ENCODE data around the gene PTCD3.

PTCD3 gene

DNA sequence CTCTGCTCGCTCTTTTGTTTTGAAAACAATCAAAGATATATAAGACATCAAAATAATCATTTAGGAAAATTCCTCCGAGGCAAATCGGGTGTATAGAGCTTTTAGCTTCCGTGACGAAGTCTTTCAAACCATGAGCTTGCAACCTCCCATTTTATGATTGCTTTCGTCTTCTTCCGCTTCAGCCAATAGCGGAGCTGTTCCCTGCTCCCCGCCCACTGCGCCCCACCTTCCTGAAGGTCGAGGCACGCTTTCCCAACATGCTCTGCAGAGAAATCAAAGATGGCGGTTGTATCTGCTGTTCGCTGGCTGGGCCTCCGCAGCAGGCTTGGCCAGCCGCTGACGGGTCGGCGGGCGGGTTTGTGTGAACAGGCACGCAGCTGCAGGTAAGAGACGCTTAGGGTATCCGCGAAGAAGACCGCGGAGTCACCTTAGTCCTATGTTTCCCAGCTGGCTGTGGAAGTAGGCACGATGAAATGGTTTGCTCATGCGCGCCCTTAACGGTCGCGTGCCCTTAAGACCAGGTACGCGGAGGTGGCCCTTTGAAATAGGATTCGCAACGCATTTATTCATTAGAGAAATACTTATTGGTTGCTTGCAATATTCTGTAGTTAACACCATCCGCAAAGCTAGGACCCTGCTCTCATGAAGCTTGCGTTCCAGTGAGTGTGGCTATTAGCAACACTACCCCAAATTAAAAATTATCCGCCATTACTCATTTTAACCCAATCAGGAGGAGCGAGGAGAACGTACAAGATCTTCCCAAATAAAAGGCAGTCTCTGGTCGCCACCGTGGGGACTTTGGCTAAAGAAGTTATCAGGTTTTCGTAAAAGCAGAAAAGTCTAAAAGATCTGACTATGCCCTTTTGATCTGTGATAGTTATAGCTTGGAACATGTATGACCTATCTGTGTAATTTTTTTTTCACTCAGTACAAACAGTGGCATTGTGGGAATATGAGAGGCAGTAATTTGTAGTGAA, at the start of gene PTCD3:
PTCD3 (plus strand) TSS at position 267 of the 977 bp plus-strand sequence; CDS start at position 280, 13 bp downstream.
- DNase-seq: peak; percentile 93

GRCh38 chr2:86056590-86057331, 49.3 kb upstream of the PTCD3 start:
- no peak for DNase-seq

GRCh38 chr2:86062043-86062442, 44.0 kb upstream of the PTCD3 start:
- DNase-seq: no peak

GRCh38 chr2:86064006-86064405, 42.0 kb upstream of the PTCD3 start:
- no peak for DNase-seq

DNA sequence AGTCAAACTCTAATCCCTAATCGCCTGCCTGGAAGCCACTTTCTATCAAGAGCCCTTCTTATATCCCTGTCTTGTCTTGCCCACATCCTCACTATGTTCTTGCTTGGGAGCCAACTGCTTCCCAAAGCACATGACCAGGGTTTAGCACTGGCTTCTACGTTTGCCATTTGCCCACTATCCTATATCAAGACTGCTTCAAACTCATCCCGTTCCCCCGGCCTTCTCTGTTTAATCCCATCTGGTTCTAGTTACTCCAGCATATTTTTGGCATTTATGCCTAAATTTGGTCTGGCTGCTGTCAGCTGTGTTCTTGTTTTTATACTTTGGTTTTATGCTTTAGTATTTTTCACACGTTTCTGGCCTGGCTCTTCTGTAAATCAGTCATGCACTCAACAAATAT, 40.5 kb upstream of the PTCD3 start:
- DNase-seq: no peak

- DNase-seq: no peak
Measured at GRCh38 chr2:86066007-86066578, 39.9 kb upstream of the PTCD3 start.

GRCh38 chr2:86066915-86067314, 39.1 kb upstream of the PTCD3 start:
- DNase-seq: no peak

GRCh38 chr2:86068136-86068588, 37.9 kb upstream of the PTCD3 start:
- peak; percentile 70 for DNase-seq

DNA sequence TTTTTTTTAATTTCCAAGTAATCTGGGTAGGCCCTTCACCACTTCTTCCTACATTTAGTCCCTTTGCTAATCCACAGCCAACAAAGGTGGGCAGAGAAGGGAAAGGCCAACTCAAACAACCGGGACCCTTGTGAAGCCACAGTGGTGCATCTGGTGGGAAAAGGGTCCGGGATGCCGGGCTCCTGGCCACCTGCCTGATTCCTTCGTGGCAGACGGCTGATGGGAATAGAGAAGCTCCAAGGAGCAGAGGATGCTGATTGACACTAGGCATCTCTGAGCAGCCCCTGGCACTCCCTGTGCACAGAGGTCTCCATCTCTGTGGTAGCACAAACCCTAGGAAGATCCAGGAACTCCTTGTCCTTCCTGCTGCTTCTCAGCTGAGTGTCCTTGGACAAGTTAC, 37.4 kb upstream of the PTCD3 start:
- DNase-seq: no peak

DNA sequence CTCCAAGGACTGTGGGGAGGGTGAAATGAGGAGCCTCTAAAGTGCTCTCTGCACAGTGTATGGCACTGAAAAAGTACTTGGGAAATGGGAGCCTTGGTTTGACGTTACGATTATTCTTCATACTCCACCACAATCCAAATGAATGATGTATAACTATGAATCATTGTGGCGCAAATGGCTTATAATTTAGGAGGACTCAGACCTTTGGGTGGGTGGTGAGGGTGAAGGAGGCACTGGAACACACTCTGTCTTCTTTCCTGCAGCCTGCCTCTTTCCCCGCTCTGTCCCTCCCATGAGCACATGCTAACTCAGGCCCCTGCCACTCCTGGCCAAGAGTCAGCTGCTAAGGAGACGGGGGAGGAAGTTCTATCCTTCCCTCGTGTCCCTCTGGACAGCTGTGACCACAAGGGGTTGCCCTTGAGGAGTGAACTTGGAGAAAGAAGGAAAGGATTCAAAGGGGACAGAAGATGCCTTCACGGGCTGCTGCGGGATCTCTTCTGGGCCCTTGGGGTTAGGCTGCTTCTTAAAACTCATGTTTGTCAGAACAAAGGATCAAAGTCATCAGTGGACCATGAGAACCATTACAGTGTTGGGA, 36.8 kb upstream of the PTCD3 start:
- DNase-seq: no peak

- no peak for DNase-seq
Measured at GRCh38 chr2:86069783-86070339, 36.2 kb upstream of the PTCD3 start.

DNA sequence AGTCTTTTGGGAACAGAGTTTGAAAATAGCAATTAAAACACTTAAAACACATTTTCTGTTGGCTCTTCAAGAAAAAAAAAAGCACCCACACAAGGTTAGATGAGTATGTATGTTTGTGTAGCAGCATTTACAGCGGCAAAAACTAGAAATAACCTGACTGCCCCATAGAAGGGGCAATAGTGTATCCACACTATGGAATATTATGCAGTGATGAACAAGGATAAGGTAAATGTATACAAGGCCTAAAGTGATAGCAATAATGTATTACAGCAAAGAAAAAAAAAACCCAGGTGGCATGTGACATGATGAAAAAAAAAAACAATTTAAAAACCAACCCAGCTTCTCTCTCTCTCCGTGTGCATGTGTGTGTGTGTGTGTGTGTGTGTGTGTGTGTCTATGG, 35.2 kb upstream of the PTCD3 start:
- DNase-seq: no peak

DNA sequence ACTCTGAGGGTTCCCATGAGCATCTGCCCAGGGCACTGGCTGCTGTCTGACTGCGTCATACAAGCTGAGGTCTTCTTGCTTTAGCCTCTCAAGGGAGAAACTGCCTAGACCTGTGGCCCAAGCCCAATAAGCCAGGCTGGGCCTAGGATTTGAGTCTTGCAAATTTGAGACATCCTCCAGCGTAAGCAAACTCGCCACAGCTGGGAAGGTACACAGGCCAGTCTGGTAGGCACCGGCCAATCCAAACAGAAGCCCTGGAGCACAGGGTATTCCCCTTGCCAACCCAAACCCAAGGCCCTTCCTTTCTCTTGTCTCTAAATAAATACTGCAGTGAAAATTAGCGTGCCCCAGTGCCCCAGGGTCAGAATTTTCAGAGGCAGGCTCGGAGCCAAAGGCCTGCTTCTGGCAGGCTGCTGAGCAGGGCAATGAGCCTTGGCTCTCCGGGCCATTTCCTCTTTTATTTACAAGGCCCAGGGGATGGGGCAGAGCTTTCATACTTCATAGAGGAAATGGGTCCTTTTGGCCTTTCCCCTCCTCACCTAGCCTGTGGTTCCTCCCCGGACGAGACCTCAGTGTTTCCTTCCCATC, 33.7 kb upstream of the PTCD3 start:
- no peak for DNase-seq

- no peak for DNase-seq
Measured at GRCh38 chr2:86073225-86073624, 32.8 kb upstream of the PTCD3 start.

DNA sequence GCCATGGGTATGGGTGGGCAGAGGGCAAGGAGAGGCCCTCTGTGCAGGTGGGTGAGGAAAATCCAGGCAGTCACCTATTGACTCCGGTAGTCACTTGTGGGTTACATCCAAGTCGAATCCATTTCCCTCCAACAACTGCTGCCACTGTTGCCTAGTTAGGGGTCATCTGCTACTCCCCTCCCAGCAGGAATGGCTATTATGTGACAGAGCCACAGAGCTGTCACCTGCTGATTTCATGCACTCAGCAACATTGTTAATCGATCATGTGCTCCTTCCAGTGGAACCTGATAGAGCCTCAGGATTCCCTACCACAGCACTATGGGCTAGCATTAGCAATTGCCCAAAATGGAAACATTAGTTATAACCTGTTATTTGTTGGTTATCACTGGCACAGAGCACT, 31.8 kb upstream of the PTCD3 start:
- no peak for DNase-seq

- no peak for DNase-seq
Measured at GRCh38 chr2:86074811-86075210, 31.2 kb upstream of the PTCD3 start.

GRCh38 chr2:86075886-86076285, 30.1 kb upstream of the PTCD3 start:
- no peak for DNase-seq

GRCh38 chr2:86078774-86079545, 27.1 kb upstream of the PTCD3 start:
- peak; percentile 56 for DNase-seq

DNA sequence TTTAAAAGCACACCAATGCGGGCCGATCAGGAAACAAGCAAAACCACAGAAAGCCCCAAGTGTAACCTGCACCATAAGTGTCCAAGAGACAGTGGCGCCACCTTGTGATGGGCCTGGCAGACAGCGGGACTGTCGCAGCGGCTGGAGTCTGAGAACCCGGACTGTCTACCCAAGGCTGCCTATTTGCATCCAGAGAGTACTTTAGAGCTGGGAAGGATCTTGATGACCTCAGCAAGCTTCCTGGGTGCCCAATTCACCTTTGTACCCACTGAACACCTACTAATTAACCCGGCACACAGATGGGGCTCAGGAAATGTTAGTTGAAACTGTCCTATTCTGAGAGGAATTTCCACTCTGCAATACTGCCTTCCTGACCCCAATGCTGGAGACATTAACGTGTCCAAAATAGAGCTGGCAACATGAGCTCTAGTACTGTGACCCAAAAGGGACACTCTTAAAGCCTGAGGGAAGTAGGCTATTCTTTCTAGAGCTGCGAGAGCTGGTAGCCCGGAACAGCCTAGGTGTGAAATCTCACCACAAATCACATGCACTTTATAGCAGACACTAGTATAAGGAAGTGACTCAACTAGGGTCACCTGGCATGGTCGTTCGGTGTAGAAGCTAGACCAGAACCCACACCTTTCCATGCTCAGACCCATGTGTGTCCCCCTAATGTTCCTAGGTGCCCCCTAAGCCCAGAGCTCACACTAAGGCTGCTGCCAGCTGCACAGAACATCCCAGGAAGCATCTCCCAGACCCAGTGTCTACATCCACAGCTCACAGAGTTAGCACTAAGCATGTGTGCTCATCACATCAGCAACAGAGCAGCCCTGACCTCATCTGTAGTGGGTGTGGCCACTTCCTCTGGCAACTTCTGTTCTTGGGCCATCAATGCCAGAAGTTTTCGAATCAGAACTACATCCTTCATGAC, 25.8 kb upstream of the PTCD3 start:
- peak; percentile 86 for DNase-seq

GRCh38 chr2:86081724-86082123, 24.3 kb upstream of the PTCD3 start:
- DNase-seq: no peak
